GM12801 (cell line): ENCODE measurements around the gene ZNF530.

Experiments used
- CTCF ChIP-seq: IDR thresholded peaks from one replicate; pipeline ENCODE4 v1.5.1; 2011; ENCODE audit warnings: control low read depth; ENCODE audit not compliant: insufficient read length; ENCODE audit errors: extremely low read depth

ZNF530 gene

GRCh38 chr19:57583521-57584416 lies 15.9 kb upstream of the ZNF530 start, which contains the start of gene ZIK1:
Gene ZIK1 (plus strand): TSS chr19:57584145. CDS start chr19:57584357, 212 bp downstream.
- TF ChIP-seq CTCF, result no peak

- TF ChIP-seq CTCF, result no peak
Measured at GRCh38 chr19:57587529-57587928, 12.2 kb upstream of the ZNF530 start.

GRCh38 chr19:57599377-57599760 lies 316 bp upstream of the ZNF530 start:
- TF ChIP-seq CTCF, result no peak

- TF ChIP-seq CTCF, result no peak
Measured at GRCh38 chr19:57606931-57607330, 7.2 kb downstream of the ZNF530 start.

GRCh38 chr19:57611113-57611512 lies 11.4 kb downstream of the ZNF530 start:
- no peak for TF ChIP-seq CTCF

GRCh38 chr19:57613941-57614743 lies 14.5 kb downstream of the ZNF530 start, which contains the start of gene ZNF134:
Gene ZNF134 (plus strand): TSS chr19:57614242. CDS start chr19:57619469, 5,227 bp downstream.
- TF ChIP-seq CTCF, result no peak

- no peak for TF ChIP-seq CTCF
Measured at GRCh38 chr19:57615346-57615745, 15.7 kb downstream of the ZNF530 start.
